Liver (tissue), 3 donors: ENCODE measurements around the gene SARDH.

Experiments
- CTCF ChIP-seq: fragments of 150-350 bp; IDR thresholded peaks from 2 replicates; pipeline ENCODE4 v1.5.1; 2017; ENCODE audit warnings: improper control_type of control experiment, low read depth, low read length; ENCODE audit not compliant: missing input control
- EGR1 ChIP-seq, 2 donors: IDR thresholded peaks; 2 replicates each; pipeline ENCODE4 v1.6.1; 2016 to 2018; ENCODE audit warnings: antibody characterized with exemption in 2 of 2, low read depth in 2 of 2
- FOXA1 ChIP-seq: IDR thresholded peaks from 2 replicates; pipeline ENCODE4 v1.6.1; 2016; ENCODE audit warnings: antibody characterized with exemption
- FOXA2 ChIP-seq: IDR thresholded peaks from 2 replicates; pipeline ENCODE4 v1.6.1; 2016; ENCODE audit warnings: antibody characterized with exemption
- GABPA ChIP-seq, 2 donors: IDR thresholded peaks in 1 of 2; conservative IDR thresholded peaks in 1 of 2; 2 replicates each; pipeline ENCODE4 v1.6.1; 2016; ENCODE audit warnings: antibody characterized with exemption in 2 of 2, mild to moderate bottlenecking in 1 of 2, moderate library complexity in 1 of 2
- JUND ChIP-seq, 2 donors: IDR thresholded peaks; 2 replicates each; pipeline ENCODE4 v1.6.1; 2016; ENCODE audit warnings: antibody characterized with exemption in 2 of 2
- RAD21 ChIP-seq, 2 donors: IDR thresholded peaks; 2 replicates each; pipeline ENCODE4 v1.6.1; 2016; ENCODE audit warnings: antibody characterized with exemption in 2 of 2, mild to moderate bottlenecking in 2 of 2
- REST ChIP-seq: IDR thresholded peaks from 2 replicates; pipeline ENCODE4 v1.6.1; 2016; ENCODE audit warnings: antibody characterized with exemption, mild to moderate bottlenecking
- TAF1 ChIP-seq: conservative IDR thresholded peaks from 2 replicates; pipeline ENCODE4 v1.6.1; 2016; ENCODE audit warnings: antibody characterized with exemption, mild to moderate bottlenecking
- TF ChIP-seq, protein P1 (sequence below): IDR thresholded peaks from 2 replicates; pipeline ENCODE4 v1.6.1; 2016; ENCODE audit warnings: antibody characterized with exemption
- TF ChIP-seq, protein P2 (sequence below): IDR thresholded peaks from 2 replicates; pipeline ENCODE4 v1.6.1; 2016; ENCODE audit warnings: antibody characterized with exemption
- donor health status: healthy.
- donor health status: healthy.

DNA sequence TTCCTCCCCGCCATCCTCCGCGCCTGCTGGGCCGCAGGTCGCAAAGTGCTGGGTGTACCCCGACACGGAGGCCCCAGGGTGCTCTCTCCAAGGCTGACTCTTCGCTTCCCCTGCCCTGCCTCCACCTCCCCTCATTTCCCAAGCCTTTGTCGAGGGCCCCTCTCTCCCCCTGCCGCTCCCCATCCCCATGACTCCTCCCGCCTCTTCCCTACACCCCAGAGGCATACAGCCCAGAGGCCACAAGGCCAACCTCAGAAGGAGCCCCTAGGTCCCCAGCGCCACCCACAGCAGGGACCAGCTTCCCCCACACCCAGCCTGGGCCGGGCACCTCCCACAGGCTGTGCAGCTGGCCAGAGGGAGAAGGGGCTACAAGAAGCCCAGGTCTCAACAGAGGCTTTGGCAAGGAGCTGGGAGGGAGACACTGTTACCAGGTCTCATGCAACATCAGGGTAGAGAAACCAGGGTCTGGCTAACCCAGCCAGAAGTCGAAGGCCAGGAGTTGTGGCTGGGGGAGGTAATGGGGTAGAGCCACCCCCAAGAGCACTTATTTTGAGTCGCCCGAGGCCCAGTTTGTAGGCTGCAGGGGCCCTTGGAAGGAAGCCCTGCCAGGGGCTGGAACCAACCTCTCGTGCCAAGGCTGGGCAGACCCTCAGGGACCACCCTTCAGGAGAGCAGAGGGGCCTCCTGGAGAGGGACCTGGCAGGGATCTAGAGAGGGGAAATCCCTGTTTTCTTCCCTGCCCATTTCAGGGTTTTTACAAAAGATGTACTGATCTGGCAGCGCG, 24.5 kb upstream of the SARDH start:
- TF ChIP-seq CTCF (no peak), REST (no peak), FOXA2 (no peak), FOXA1 (no peak), TAF1 (no peak), GABPA (IDR thresholded peaks at IDR 0.05 in 1 of 2, conservative IDR thresholded peaks at IDR 0.05 in 1 of 2) (no peak), RAD21 (IDR thresholded peaks at IDR 0.05) (no peak), EGR1 (IDR thresholded peaks at IDR 0.05; ENCODE audit: low read depth in 2 of 2) (no peak), JUND (IDR thresholded peaks at IDR 0.05) (no peak)
- TF ChIP-seq, protein P1, sequence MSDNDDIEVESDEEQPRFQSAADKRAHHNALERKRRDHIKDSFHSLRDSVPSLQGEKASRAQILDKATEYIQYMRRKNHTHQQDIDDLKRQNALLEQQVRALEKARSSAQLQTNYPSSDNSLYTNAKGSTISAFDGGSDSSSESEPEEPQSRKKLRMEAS, result no peak
- TF ChIP-seq, protein P2, sequence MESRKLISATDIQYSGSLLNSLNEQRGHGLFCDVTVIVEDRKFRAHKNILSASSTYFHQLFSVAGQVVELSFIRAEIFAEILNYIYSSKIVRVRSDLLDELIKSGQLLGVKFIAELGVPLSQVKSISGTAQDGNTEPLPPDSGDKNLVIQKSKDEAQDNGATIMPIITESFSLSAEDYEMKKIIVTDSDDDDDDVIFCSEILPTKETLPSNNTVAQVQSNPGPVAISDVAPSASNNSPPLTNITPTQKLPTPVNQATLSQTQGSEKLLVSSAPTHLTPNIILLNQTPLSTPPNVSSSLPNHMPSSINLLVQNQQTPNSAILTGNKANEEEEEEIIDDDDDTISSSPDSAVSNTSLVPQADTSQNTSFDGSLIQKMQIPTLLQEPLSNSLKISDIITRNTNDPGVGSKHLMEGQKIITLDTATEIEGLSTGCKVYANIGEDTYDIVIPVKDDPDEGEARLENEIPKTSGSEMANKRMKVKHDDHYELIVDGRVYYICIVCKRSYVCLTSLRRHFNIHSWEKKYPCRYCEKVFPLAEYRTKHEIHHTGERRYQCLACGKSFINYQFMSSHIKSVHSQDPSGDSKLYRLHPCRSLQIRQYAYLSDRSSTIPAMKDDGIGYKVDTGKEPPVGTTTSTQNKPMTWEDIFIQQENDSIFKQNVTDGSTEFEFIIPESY, result no peak
